Smooth muscle cell (in vitro differentiated cells): ENCODE results near the gene KSR1. TPM values are rescaled to one million over a fixed set of nuclear protein-coding genes. Genes with fewer than 3 reads are reported as not detected.
A peak's percentile ranks its signal among the peaks of the same experiment; 100 is the strongest.
"Not testable (repeated sequence)": the region's sequence is repeated elsewhere in the genome, so short reads cannot be mapped to it uniquely, and the experiment has no call there.

Source experiments
- DNase-seq: peaks from one replicate; lab custom pipeline; 2025; ENCODE audit not compliant: unreplicated experiment; lab: John Stamatoyannopoulos, UW
- H2AFZ ChIP-seq: fragments of 200-600 bp; sonication (generic); 2 replicates; pipeline ENCODE4 v1.6.0; 2016; ENCODE audit warnings: antibody characterized with exemption, low read depth, mild to moderate bottlenecking
- H3F3A ChIP-seq: fragments of 200-600 bp; sonication (generic); 2 replicates; pipeline ENCODE4 v1.6.0; 2017; ENCODE audit warnings: antibody characterized with exemption, low read depth
- H3K27ac ChIP-seq: fragments of 200-600 bp; sonication (generic); 2 replicates; pipeline ENCODE4 v1.5.1; 2016; ENCODE audit warnings: low read depth, mild to moderate bottlenecking
- H3K27me3 ChIP-seq: fragments of 200-600 bp; sonication (generic); 2 replicates; pipeline ENCODE4 v1.6.1; 2016; ENCODE audit warnings: low read depth, mild to moderate bottlenecking
- H3K36me3 ChIP-seq: fragments of 200-600 bp; sonication (generic); 2 replicates; pipeline ENCODE4 v1.5.1; 2016; ENCODE audit warnings: low read depth
- H3K4me1 ChIP-seq: fragments of 200-600 bp; sonication (generic); 2 replicates; pipeline ENCODE4 v1.5.1; 2016; ENCODE audit warnings: low read depth
- H3K4me2 ChIP-seq: fragments of 200-600 bp; sonication (generic); 2 replicates; pipeline ENCODE4 v1.6.0; 2016; ENCODE audit warnings: mild to moderate bottlenecking
- H3K4me3 ChIP-seq: fragments of 200-600 bp; sonication (generic); 2 replicates; pipeline ENCODE4 v1.5.1; 2016; ENCODE audit warnings: mild to moderate bottlenecking
- H3K79me2 ChIP-seq: fragments of 200-600 bp; sonication (generic); 2 replicates; pipeline ENCODE4 v1.6.0; 2016; ENCODE audit warnings: low read depth, mild to moderate bottlenecking
- H3K9ac ChIP-seq: fragments of 200-600 bp; sonication (generic); 2 replicates; pipeline ENCODE4 v1.6.0; 2016; ENCODE audit warnings: low read depth
- H3K9me3 ChIP-seq: fragments of 200-600 bp; sonication (generic); replicated peaks from 2 replicates; pipeline ENCODE4 v1.5.1; 2016; ENCODE audit warnings: low read depth
- H4K20me1 ChIP-seq: fragments of 200-600 bp; sonication (generic); 2 replicates; pipeline ENCODE4 v1.6.0; 2016; ENCODE audit warnings: low read depth
- WGBS: methylation state at CpG from one replicate; pipeline ENCODE4 v1.1.7; 2016; ENCODE audit warnings: low lambda C conversion rate; 5-methylcytosine and 5-hydroxymethylcytosine counted together
- polyA plus RNA-seq: library from polyadenylated mRNA; unstranded; fragments of >200 nt; fragmentation: Nextera tagmentation; extraction: Ambion mirVana; gene quantifications from 2 replicates; pipeline ENCODE4 v1.2.1, GENCODE V29; 2016
- total RNA-seq: library from RNA; depleted of rRNA; stranded (reverse); fragments of >200 nt; gene quantifications from 2 replicates; pipeline ENCODE4 v1.2.3, GENCODE V29; 2014
- TF ChIP-seq, protein P1 (sequence below): fragments of 200-600 bp; sonication (generic); IDR thresholded peaks from 2 replicates; pipeline ENCODE4 v1.5.1; 2017; ENCODE audit warnings: borderline replicate concordance, mild to moderate bottlenecking, antibody characterized with exemption; ENCODE audit not compliant: insufficient read depth, poor library complexity, severe bottlenecking

KSR1 gene
- total RNA-seq (65.1 and 69.2 TPM in 2 replicates), polyA plus RNA-seq (40.4 and 53.2 TPM in 2 replicates)

DNA sequence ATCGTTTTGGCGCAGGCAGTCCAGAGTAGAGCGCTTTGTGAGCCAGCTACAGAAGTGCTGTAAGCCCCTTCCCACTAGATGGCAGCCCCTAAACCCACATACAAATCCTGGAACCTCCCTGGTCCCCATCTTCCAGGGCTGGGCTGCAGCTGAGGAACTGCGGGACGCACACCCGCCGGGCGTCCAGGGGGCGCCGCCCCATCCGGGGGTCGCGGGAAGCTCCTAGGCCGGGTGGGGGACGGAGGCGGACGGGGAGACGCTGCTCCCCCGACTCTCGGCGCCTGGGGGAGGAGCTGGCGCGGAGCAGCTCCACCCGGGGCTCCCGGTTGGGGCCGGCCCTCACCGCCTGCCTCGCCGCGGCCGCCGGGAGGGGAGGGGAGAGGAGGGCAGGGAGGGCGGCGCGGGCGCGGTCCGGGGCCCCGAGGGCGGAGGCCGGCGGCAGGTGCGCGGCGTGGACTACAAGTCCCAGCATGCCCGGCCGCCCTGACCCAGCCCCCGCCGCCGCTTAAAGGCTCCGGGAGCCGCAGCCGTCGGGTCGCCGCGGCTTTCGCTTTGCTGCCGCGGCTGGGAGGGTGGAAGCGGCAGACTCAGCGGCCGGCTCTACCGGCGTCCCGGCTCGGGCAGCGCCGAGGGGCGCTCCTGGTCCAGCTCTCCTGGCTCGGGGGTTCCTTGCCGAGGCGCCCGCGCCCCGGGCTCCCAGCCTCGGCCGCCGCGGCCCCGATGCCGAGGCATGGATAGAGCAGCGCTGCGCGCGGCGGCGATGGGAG, at the start of gene KSR1:
Gene KSR1, plus strand, starts transcription at position 535 of the 767 bp plus-strand sequence. Its CDS starts 196 bp downstream, at position 731.
- Histone ChIP-seq H3K27ac (peak within 1 kb of the TSS; percentile 30), H3K4me1 (peaks cover 27% of the 10 kb centered on the region), H3K4me3 (peak within 1 kb of the TSS; percentile 98), H3K9ac (peak within 1 kb of the TSS; percentile 70), H4K20me1 (peaks cover 45% of the 10 kb centered on the region), H3F3A (peaks cover 5% of the 10 kb centered on the region), H2AFZ (peak within 1 kb of the TSS; percentile 94), H3K36me3 (no peaks in the 10 kb centered on the region), H3K9me3 (no peaks in the 10 kb centered on the region), H3K27me3 (no peaks in the 10 kb centered on the region), H3K79me2 (peaks cover 45% of the 10 kb centered on the region), H3K4me2 (peak within 1 kb of the TSS; percentile 94)
- TF ChIP-seq, protein P1, sequence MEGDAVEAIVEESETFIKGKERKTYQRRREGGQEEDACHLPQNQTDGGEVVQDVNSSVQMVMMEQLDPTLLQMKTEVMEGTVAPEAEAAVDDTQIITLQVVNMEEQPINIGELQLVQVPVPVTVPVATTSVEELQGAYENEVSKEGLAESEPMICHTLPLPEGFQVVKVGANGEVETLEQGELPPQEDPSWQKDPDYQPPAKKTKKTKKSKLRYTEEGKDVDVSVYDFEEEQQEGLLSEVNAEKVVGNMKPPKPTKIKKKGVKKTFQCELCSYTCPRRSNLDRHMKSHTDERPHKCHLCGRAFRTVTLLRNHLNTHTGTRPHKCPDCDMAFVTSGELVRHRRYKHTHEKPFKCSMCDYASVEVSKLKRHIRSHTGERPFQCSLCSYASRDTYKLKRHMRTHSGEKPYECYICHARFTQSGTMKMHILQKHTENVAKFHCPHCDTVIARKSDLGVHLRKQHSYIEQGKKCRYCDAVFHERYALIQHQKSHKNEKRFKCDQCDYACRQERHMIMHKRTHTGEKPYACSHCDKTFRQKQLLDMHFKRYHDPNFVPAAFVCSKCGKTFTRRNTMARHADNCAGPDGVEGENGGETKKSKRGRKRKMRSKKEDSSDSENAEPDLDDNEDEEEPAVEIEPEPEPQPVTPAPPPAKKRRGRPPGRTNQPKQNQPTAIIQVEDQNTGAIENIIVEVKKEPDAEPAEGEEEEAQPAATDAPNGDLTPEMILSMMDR = no peak
- WGBS = 1% methylated on average over 65 of the region's 88 CpGs
- DNase-seq = no peak

DNA sequence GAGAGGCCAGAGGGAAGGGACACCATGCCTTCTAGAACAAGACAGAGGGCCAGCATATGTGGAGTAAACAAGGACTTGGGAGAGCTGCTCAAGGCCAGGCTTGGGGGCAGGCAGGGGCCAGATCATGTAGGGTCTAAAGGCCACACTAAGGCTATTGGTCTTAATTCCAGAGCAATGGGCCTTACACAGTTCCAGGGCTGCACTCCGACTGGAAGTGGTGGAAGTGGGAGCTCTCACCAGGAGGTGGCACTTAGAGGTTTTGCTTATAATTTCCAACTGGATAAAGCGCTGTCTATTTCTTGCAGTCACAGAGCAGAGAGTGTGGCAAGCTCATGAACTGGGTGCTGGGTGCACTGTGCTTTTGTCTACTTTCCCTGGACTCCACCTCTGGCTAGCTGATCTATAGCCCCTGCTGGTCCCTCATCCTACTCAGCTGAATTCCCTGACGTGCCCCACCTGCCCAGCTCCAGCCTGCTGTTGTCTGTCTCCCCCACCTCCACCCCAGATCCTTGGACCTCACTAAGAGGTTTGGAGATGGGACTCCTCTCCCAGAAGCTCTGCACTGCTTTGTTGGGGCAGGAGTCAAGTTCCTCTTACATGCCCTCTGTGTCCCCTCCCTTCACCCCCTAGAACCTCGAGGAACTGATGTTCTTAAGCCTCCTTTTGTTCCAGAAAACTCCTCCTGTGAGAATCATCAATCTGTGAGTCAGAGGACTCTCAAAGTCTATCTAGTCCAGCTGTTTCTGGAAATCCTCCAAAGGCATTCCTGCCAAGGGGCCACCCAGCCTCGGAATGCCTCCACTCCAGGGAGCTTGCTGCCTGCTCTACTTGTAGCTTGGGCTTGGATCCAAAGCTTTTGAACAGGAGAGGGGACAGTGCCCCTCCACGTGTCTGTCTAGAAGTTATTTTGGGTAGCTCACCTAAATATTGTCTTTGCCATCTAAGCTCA, 48.1 kb upstream of the KSR1 start:
- Histone ChIP-seq H3K4me2 (peak overlapping the region; percentile 76), H4K20me1 (no peaks in the 10 kb centered on the region), H3F3A (no peaks in the 10 kb centered on the region), H3K27ac (peak overlapping the region; percentile 11), H3K4me3 (no peak overlapping the region), H2AFZ (no peak overlapping the region), H3K9me3 (no peaks in the 10 kb centered on the region), H3K36me3 (no peaks in the 10 kb centered on the region), H3K4me1 (peaks cover 5% of the 10 kb centered on the region), H3K27me3 (no peaks in the 10 kb centered on the region), H3K79me2 (no peaks in the 10 kb centered on the region), H3K9ac (no peak overlapping the region)
- WGBS = 51% methylated on average over 6 of the region's 6 CpGs
- TF ChIP-seq, protein P1 = no peak
- no peak for DNase-seq

DNA sequence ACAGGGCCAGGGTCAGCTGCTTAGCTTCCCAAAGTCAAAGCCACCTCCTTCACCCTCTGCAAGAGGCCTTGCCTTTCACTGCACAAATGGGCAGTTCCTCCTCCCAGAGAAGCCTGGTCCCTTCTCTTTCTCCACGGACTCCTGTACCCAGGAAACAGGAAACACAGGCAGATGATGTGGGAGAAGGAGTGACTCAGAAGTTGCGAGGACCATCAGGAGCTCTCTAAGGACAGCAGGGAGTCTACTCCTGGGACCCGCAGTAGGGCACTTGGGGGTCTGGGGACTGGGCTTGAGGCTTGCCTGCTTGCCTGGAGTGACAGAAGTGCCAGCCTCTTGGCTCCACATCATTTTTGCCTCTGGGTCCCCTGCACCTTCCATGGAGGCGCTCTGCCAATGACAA, 47.4 kb upstream of the KSR1 start:
- H3F3A ChIP-seq = no peaks in the 10 kb centered on the region
- TF ChIP-seq, protein P1 = no peak
- H3K4me1 ChIP-seq = peaks cover 5% of the 10 kb centered on the region
- no peaks in the 10 kb centered on the region for H3K79me2 ChIP-seq
- no peaks in the 10 kb centered on the region for H3K27me3 ChIP-seq
- no peaks in the 10 kb centered on the region for H3K9me3 ChIP-seq
- WGBS = 51% methylated on average over 4 of the region's 4 CpGs
- peak overlapping the region; percentile 76 for H3K4me2 ChIP-seq
- peak overlapping the region; percentile 11 for H3K27ac ChIP-seq
- H4K20me1 ChIP-seq = no peaks in the 10 kb centered on the region
- no peaks in the 10 kb centered on the region for H3K36me3 ChIP-seq
- H2AFZ ChIP-seq = no peak overlapping the region
- DNase-seq = no peak
- no peak overlapping the region for H3K4me3 ChIP-seq
- no peak overlapping the region for H3K9ac ChIP-seq

DNA sequence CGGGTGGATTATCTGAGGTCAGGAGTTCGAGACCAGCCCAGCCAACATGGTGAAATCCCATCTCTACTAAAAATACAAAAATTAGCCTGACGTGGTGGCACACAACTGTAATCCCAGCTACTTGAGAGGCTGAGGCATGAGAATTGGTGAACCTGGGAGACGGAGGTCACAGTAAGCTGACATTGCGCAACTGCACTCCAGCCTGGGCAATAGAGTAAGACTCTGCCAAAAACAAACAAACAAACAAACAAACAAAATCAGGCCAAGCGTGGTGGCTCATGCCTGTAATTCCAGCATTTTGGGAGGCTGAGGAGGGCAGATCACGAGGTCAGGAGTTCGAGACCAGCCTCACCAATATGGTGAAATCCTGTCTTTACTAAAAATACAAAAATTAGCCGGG, 44.1 kb upstream of the KSR1 start:
- H3K9me3 ChIP-seq = not testable (repeated sequence)

More for the DNA sequence above, 44.1 kb upstream of the KSR1 start:
- not testable (repeated sequence) for H3K27me3 ChIP-seq, DNase-seq, H3K79me2 ChIP-seq, H4K20me1 ChIP-seq, H3K4me2 ChIP-seq, H3F3A ChIP-seq, H3K27ac ChIP-seq, H3K4me1 ChIP-seq, H2AFZ ChIP-seq, H3K4me3 ChIP-seq, H3K9ac ChIP-seq, H3K36me3 ChIP-seq
- 91% methylated on average over 9 of the region's 9 CpGs for WGBS
